Stimulated activated memory B cell treated with anti-CD40 and anti-IgM and Interleukin-4, amounts not matched to agents 10 μg/mL and 1 μg/mL and 100 μg/mL, for 72 hours (primary cell): ENCODE data around the gene SIN3A.
"Not testable (repeated sequence)": the region's sequence is repeated elsewhere in the genome, so short reads cannot be mapped to it uniquely, and the experiment has no call there.

Source experiments
- ATAC-seq: fragments of 150-1000 bp; cut with Tn5 transposase; 2 replicates; pipeline ENCODE4 v1.10.0; 2021
- H3K27ac Mint-ChIP-seq: one replicate; pipeline ENCODE4 v1.8.0; 2022; ENCODE audit warnings: mild to moderate bottlenecking, mixed read lengths
- H3K27me3 Mint-ChIP-seq: one replicate; pipeline ENCODE4 v1.8.0; 2022; ENCODE audit warnings: mixed read lengths
- H3K36me3 Mint-ChIP-seq: one replicate; pipeline ENCODE4 v1.8.0; 2022; ENCODE audit warnings: mixed read lengths
- H3K4me1 Mint-ChIP-seq: one replicate; pipeline ENCODE4 v1.8.0; 2022; ENCODE audit warnings: mixed read lengths
- H3K4me3 Mint-ChIP-seq: one replicate; pipeline ENCODE4 v1.8.0; 2022; ENCODE audit warnings: mild to moderate bottlenecking, moderate library complexity, mixed read lengths
- H3K9me3 Mint-ChIP-seq: one replicate; pipeline ENCODE4 v1.8.0; 2022; ENCODE audit warnings: mixed read lengths

SIN3A gene

DNA sequence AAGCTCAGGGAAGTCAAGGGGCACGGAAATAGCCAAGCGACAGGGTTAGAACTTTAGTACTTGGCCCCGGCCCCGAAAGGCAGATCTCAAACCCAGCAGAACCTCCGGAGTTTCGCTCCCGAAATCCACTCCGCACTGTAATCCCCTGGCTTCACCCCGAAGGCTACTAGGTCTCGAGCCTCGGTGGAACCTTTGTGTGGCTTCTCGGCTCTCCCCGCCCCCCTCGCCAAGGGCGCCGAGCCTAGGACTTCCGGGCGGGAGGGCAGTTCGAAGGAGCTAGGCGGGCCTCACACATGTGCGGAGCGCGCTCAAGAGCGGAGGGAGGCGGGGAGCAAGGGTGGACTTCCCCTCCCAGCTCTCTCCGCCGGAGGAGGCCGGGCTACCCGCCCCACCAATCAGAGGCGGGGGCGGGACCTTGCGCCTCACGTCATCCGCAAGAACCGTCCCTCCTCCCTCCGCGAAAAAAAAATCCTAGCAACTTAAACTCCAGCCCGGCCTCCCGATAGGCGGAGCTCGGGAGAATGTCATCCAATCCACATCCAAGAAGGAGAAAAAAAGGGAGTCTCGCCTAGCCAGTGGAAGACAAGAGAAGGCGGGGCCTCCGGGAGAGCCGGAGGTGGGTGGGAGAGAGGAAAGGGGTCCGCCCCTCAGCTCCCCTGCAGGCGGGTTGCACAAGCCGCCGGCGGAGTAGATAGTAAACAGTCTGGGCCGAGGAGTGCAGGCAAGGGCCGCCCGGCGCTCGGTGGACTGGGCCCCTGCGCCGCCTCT lies 2.4 kb upstream of the SIN3A start:
- no peaks in the 10 kb centered on the region for H3K36me3 Mint-ChIP-seq
- peaks cover 42% of the 10 kb centered on the region for H3K4me1 Mint-ChIP-seq
- peak overlapping the region; percentile 98 for H3K4me3 Mint-ChIP-seq
- H3K27me3 Mint-ChIP-seq: no peaks in the 10 kb centered on the region
- peak; percentile 68 for ATAC-seq
- no peaks in the 10 kb centered on the region for H3K9me3 Mint-ChIP-seq
- H3K27ac Mint-ChIP-seq: peak overlapping the region; percentile 97

DNA sequence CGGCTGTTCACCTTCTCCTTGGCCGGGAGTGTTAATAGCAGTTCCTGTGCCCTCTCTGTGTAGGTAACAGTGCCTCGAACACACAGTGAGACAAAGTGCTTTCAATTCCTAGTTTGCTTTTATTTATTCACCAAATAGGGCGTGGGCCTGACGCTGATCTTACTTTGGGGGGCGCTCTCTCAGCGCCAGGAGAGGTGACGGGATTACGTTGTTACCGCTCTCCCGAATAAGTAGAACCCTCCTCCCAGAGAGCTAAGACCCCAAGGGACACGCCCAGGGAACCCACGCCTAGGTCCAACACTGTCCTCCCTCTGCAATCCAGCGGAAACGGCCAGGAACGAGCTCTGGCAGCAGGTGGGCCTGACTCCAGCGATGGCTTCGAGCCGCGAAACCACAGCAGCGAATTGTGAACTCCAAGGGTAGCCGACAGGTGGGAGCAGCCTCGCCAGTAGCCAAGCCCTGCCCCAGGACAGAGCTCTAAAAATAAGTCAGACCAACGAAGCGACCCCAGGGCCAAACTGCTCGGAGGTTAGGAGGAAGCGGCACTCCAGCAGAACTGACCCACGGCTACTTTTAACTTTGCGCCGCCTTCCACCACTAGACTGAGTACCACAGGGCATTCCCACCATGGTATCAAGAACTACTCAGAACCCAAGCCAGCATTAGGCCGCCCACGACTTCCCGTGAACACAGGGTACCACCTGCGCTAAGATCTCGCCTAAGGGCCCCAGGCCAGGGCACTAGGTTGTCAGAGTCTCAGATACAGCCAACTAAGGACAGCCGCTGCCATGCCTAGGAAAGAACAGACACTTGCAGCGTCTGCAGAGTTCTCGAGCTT lies 1.6 kb upstream of the SIN3A start:
- Mint-ChIP-seq H3K4me3 (peak overlapping the region; percentile 98), H3K9me3 (no peaks in the 10 kb centered on the region), H3K36me3 (no peaks in the 10 kb centered on the region), H3K4me1 (peaks cover 49% of the 10 kb centered on the region), H3K27me3 (no peaks in the 10 kb centered on the region), H3K27ac (peak overlapping the region; percentile 97)
- ATAC-seq: no peak

DNA sequence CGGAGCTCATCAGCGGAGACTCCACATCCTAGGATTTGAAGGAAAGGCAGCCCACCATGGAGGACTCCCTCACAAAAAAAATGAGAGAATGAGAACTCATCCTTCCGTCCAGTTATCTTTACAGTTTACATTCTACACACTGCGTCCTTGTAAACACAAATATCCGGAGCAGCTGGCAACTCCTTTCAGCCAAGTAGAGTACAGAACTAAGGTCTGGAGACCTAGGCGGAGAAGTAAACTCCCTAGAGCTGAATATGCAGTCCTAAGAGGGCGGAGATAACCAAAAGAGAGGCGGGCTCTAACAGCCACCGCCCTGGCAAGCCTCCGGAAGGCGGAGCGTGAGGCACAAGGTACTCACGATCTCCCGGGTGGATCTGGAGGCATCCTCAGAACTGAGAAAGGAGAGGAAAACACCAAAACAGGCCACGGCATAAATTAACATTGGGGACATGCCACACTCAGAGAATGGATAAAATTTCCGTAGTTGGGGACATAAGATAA lies 924 bp upstream of the SIN3A start:
- no peaks in the 10 kb centered on the region for H3K9me3 Mint-ChIP-seq
- H3K4me1 Mint-ChIP-seq: peaks cover 55% of the 10 kb centered on the region

DNA sequence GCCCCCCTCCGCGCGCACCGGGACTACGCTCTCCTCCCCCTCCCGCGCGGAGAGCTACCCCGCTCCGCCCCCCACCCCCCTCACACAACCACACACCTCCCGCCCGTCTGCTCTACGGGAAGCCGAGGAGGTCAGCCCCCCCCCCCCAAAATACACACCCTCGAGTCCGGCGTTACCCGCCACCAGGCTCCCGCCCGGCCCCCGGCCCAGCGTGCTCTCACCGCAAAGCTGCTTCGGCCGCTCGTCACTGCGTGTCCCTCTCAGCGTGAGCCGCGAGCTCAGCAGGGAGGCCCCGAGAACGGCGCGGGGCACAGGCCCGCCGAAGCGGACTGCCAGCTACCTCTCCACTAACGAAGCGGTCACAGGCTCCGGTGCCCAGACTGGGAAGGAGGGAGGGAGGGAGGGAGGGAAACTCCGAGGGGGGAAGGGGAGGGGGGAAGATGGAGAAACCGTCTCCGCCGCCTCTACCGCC lies 252 bp downstream of the SIN3A start:
- Mint-ChIP-seq H3K9me3 (no peaks in the 10 kb centered on the region), H3K27me3 (no peaks in the 10 kb centered on the region), H3K36me3 (peaks cover 6% of the 10 kb centered on the region), H3K27ac (peak overlapping the region; percentile 97), H3K4me3 (peak overlapping the region; percentile 98), H3K4me1 (peaks cover 63% of the 10 kb centered on the region)
- no peak for ATAC-seq

More for the DNA sequence above, 924 bp upstream of the SIN3A start:
- peaks cover 5% of the 10 kb centered on the region for H3K36me3 Mint-ChIP-seq
- peak overlapping the region; percentile 98 for H3K4me3 Mint-ChIP-seq
- no peaks in the 10 kb centered on the region for H3K27me3 Mint-ChIP-seq
- ATAC-seq: peak; percentile 14
- H3K27ac Mint-ChIP-seq: peak overlapping the region; percentile 97

DNA sequence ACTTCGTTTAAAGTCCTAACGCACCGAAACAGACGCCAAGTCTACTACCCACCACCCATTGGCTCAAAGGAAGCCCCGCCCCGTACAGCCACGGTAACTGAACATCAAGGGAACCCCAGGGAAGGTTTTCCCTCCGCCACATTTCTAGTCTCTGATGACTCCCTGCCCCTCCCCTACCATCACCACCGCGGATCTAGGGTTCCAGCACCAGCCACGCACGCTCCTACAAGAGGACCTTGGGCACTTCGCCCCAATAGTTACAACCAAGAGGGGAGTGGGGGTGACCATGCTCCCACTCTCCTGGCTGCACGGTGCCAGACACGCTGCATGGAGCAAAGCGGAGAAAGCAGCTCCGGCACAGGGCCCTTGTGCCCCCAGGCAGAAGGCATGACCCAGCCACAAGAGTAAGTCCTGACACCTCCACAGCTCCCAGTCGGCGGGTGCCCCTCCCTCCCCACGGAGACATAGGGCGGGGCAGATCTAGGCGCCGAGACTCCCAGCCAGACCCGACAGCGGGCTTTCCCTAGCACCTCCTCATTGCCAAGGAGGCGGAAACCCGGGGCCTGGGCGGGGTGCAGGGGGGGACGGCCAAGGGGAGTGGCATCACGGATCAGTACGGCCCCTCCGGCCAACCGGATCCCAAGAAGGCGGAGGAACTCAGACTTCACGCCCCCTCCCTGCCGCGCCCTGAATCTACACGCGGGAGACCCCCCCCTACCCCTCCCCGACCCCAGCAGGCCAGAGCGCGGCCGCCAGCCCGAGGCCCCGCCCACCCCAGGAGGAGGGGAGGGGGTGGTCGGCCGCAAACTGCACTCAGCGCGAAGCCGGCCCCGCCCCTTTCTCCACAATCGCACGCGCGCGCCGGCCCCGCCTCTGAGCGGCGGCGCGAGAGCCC lies 936 bp downstream of the SIN3A start:
- Mint-ChIP-seq H3K36me3 (peaks cover 6% of the 10 kb centered on the region), H3K27ac (peak overlapping the region; percentile 97), H3K4me1 (peaks cover 66% of the 10 kb centered on the region), H3K9me3 (no peaks in the 10 kb centered on the region), H3K27me3 (no peaks in the 10 kb centered on the region), H3K4me3 (peak overlapping the region; percentile 98)
- peak; percentile 62 for ATAC-seq

DNA sequence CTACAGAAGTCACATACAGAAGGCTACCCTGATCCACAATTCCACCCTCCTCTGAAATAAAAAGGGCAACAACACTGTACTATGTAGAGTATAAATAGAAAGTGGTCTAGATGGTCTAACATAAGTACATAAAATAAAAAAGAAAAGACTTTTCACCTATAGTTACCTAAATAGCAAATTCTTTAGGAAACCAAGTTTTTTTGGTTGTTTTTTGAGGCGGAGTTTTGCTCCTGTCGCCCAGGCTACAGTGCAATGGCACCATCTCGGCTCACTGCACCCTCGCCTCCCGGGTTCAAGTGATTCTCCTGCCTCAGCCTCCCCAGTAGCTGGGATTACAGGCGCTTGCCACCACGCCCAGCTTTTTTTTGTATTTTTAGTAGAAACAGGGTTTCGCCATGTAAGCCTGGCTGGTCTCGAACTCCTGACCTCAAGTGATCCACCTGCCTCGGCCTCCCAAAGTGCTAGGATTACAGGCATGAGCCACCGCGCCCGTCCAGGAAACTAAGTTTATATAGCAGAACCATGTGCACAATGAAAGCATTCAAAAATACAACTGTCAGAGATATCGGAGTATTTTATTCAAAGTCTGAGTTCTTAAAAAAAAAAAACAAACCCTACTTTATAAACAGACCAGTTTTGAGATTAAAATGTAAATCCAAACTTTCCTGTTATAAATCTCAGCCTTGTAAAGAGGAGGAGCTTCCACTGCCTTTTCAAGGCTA lies 1.7 kb downstream of the SIN3A start:
- Mint-ChIP-seq H3K27ac (peak overlapping the region; percentile 97), H3K4me3 (peak overlapping the region; percentile 98), H3K27me3 (no peaks in the 10 kb centered on the region), H3K36me3 (peaks cover 6% of the 10 kb centered on the region), H3K9me3 (no peaks in the 10 kb centered on the region), H3K4me1 (peaks cover 67% of the 10 kb centered on the region)
- ATAC-seq: no peak

DNA sequence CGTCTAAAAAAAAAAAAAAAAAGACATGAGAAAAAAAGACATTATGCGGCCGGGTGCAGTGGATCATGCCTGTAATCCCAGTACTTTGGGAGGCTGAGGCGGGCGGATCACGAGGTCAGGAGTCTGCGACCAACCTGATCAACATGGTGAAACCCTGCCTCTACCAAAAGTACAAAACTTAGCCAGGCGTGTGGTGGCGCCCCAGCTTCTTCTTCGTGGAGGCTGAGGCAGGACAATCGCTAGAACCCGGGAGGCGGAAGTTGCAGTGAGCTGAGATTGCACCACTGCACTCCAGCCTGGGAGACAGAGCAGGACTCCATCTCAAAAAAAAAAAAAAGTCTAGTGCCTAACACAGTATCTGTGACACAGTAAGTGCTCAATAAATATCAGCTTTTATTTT lies 3.3 kb downstream of the SIN3A start:
- not testable (repeated sequence) for ATAC-seq, H3K27me3 Mint-ChIP-seq, H3K36me3 Mint-ChIP-seq, H3K27ac Mint-ChIP-seq, H3K9me3 Mint-ChIP-seq, H3K4me3 Mint-ChIP-seq
- H3K4me1 Mint-ChIP-seq: peaks cover 60% of the 10 kb centered on the region

DNA sequence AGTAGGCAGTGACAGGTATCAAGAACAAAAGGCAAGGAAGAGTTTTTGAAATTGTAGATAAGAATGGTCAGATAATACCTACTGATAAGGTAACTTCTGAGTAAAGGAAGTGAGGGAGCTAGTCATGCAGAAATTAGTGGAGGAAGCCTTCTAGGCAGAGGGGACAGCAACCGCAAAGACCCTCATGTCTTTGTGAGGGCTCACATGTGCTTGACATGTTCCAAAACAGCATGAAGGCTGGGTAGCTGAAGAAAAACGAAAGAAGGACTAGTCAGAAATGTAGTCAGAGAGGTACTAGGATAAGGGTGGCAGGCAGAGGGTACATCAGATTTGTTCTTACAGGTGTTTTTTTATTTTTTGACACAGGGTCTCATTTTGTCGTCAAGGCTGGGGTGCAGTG lies 5.3 kb downstream of the SIN3A start:
- Mint-ChIP-seq H3K36me3 (peaks cover 6% of the 10 kb centered on the region), H3K27ac (peak overlapping the region; percentile 55), H3K4me3 (no peak overlapping the region), H3K4me1 (peaks cover 57% of the 10 kb centered on the region), H3K9me3 (no peaks in the 10 kb centered on the region), H3K27me3 (no peaks in the 10 kb centered on the region)
- no peak for ATAC-seq

DNA sequence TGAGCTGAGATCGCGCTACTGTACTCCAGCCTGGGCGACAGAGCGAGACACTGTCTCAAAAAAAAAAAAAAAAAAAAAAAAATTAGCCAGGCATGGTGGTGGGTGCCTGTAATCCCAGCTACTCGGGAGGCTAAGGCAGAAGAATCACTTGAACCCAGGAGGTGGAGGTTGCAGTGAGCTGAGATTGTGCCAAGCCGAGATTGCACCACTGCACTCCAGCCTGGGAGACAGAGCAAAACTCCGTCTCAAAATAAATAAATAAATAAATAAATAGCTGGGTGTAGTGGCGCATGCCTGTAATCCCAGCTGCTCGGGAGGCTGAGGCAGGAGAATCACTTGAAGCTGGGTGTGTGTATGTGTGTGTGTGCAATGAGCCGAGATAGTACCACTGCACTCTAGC lies 6.2 kb downstream of the SIN3A start:
- ATAC-seq, H3K36me3 Mint-ChIP-seq, H3K9me3 Mint-ChIP-seq, H3K4me3 Mint-ChIP-seq, H3K27me3 Mint-ChIP-seq: not testable (repeated sequence)
- H3K4me1 Mint-ChIP-seq: peaks cover 58% of the 10 kb centered on the region
- peak overlapping the region; percentile 55 for H3K27ac Mint-ChIP-seq

DNA sequence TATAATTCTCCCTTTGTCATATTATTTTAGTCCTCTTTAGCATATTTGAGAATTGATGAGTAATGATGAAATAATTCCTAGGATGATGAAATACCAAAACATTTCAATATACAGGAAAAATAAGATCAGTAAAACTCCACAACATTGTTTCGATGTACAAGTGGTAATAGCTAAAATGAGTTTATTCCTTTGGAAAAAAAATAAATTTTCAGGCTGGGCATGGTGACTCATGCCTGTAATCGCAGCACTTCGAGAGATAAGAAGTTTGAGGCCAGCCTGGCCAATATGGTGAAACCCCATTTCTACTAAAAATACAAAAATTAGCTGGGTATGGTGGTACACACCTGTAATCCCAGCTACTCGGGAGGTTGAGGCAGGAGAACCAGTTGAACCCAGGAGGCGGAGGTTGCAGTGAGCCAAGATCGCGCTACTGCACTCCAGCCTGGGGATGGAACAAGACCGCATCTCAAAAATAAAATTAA lies 7.5 kb downstream of the SIN3A start:
- not testable (repeated sequence) for ATAC-seq, H3K9me3 Mint-ChIP-seq, H3K27ac Mint-ChIP-seq, H3K4me3 Mint-ChIP-seq, H3K27me3 Mint-ChIP-seq
- Mint-ChIP-seq H3K4me1 (peaks cover 47% of the 10 kb centered on the region), H3K36me3 (peaks cover 14% of the 10 kb centered on the region)

DNA sequence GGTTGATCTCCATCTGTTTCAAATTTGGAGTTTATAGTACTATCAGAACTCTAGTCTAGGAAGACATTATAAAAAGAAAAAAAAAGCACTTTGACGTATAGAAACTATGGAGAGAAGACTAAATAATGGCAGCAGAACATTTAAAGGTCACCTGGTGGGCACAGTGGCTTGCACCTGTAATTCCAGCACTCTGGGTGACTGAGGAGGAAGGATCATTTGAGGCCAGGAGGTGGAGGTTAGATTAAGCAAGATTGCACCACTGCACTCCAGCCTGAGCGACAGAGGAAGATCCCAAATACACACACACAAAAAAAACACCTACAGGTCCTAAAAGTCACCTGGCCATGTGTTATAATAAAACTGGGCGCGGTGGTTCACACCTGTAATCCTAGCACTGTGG lies 13.8 kb downstream of the SIN3A start:
- Mint-ChIP-seq H3K27me3 (no peaks in the 10 kb centered on the region), H3K36me3 (peaks cover 47% of the 10 kb centered on the region), H3K4me3 (no peak overlapping the region), H3K27ac (no peak overlapping the region), H3K4me1 (peaks cover 60% of the 10 kb centered on the region), H3K9me3 (no peaks in the 10 kb centered on the region)
- no peak for ATAC-seq

DNA sequence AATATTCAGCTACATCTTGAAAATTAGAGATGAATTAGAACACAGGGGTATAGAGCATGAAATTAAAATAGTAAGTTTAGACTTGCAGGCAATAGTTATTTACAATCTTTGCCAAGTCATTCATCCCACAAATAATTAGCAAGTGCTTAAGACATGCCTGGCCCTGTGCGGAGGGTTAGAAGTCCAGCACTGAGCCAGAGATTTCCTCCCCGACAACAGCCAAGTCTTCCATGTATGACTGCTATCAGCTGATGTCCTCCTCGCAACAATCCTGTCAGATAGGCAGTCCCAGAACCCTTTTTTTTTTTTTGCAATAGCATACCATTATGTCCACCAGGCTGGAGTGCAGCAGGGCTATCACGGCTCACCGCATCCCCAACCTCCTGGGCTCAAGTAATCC lies 14.6 kb downstream of the SIN3A start:
- H3K4me1 Mint-ChIP-seq: peaks cover 60% of the 10 kb centered on the region
- no peak overlapping the region for H3K27ac Mint-ChIP-seq
- no peak for ATAC-seq
- H3K4me3 Mint-ChIP-seq: no peak overlapping the region
- H3K27me3 Mint-ChIP-seq: no peaks in the 10 kb centered on the region
- no peaks in the 10 kb centered on the region for H3K9me3 Mint-ChIP-seq
- peaks cover 47% of the 10 kb centered on the region for H3K36me3 Mint-ChIP-seq

DNA sequence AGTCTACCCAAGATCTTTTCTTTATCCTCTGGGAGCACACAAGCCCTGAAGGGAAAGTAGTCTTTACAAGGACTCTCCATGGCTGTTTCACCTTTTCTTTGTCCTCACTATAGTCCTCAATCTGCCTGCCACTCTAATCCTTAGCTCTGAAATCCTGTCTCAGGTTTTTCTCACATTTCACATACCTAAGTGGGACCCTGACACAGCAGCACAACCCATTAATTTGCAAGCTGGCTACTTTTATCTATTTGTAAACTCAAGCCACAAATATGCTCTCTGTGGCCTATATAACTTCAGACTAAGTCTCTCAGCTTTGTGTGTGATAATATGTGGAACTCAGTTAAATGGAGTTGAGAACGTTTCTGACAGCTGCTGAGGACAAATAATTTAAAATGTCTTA lies 19.8 kb downstream of the SIN3A start:
- peaks cover 40% of the 10 kb centered on the region for H3K36me3 Mint-ChIP-seq
- H3K4me3 Mint-ChIP-seq: no peak overlapping the region
- H3K27me3 Mint-ChIP-seq: no peaks in the 10 kb centered on the region
- H3K9me3 Mint-ChIP-seq: no peaks in the 10 kb centered on the region
- H3K4me1 Mint-ChIP-seq: peaks cover 33% of the 10 kb centered on the region
- H3K27ac Mint-ChIP-seq: no peak overlapping the region
- no peak for ATAC-seq

DNA sequence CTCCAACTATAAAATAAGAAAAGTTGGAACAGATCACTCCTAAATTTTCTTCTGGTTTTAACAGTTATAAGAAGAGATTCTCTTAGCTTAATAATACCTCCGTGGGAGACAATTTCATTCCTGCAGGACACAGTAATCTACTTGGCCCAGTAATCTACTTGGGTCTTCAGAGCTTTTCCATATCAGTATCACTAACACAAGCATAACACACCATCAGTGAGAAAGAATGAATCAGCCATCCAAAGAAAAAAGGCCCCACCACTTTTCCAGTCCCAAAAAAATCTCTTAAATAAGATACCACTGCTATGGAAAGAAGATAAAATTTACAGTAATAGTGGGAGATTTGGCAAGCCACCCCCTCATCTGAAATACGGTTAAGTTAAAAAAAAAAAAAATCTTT lies 20.2 kb downstream of the SIN3A start:
- Mint-ChIP-seq H3K27me3 (no peaks in the 10 kb centered on the region), H3K36me3 (peaks cover 36% of the 10 kb centered on the region), H3K27ac (no peak overlapping the region), H3K9me3 (no peaks in the 10 kb centered on the region), H3K4me1 (peaks cover 29% of the 10 kb centered on the region), H3K4me3 (no peak overlapping the region)
- no peak for ATAC-seq
